Neutrophil (primary cell): ENCODE measurements around the gene C7orf25.

Experiments used
- H3K27ac ChIP-seq: fragments of 200-600 bp; sonication (generic); 2 replicates; pipeline ENCODE4 v1.5.1; 2016; ENCODE audit warnings: mild to moderate bottlenecking, moderate library complexity
- H3K27me3 ChIP-seq: fragments of 200-600 bp; sonication (generic); 2 replicates; pipeline ENCODE4 v1.6.0; 2016; ENCODE audit warnings: mild to moderate bottlenecking
- H3K36me3 ChIP-seq: fragments of 200-600 bp; sonication (generic); 2 replicates; pipeline ENCODE4 v1.5.1; 2017
- H3K4me1 ChIP-seq, 2 experiments: fragments of 200-600 bp in 1 of 2; sonication (generic) in 1 of 2; 1 replicate in 1 of 2; 2 replicates in 1 of 2; pipeline versions ENCODE4 v1.5.1 to v1.6.1; 2013 to 2016; ENCODE audit warnings: low read depth in 1 of 2, low read length in 1 of 2, mild to moderate bottlenecking in 1 of 2, moderate library complexity in 1 of 2; ENCODE audit not compliant: control insufficient read depth in 1 of 2, insufficient read depth in 1 of 2
- H3K4me3 ChIP-seq, 2 experiments: fragments of 200-600 bp in 1 of 2; sonication (generic) in 1 of 2; 1 replicate in 1 of 2; 2 replicates in 1 of 2; pipeline ENCODE4 v1.5.1; 2013 to 2016; ENCODE audit warnings: low read depth in 1 of 2, low read length in 1 of 2, mild to moderate bottlenecking in 1 of 2, moderate library complexity in 1 of 2
- H3K9me3 ChIP-seq: fragments of 200-600 bp; sonication (generic); 2 replicates; pipeline ENCODE4 v1.5.1; 2016
- TF ChIP-seq, protein P1 (sequence below): fragments of 200-600 bp; sonication (generic); IDR thresholded peaks from 2 replicates; pipeline ENCODE4 v1.5.1; 2016; ENCODE audit warnings: antibody characterized with exemption

The C7orf25 gene

DNA sequence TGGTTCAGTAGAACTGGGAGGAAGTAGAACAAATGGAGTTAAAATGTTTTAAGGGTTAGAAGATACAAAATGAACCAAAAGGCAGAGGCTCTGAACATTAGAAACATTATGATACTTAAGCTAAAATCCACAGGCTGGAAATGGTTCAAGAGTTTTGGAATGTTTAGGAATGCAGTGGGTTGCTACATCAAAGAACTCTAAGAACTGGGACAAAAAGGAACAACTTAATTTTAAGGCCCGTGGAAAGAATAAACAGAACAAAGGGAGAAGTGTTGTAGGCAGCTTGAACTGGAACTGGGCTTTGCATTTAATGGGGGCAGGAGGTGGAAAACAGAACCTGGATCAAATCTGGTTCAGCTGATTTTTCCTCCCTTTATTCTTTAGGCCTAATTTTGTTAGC is 3.5 kb upstream of the C7orf25 start:
- Histone ChIP-seq H3K4me1 (peaks cover 21 to 25% of the 10 kb centered on the region in 2 experiments), H3K9me3 (no peaks in the 10 kb centered on the region), H3K27ac (no peak overlapping the region), H3K27me3 (no peaks in the 10 kb centered on the region), H3K4me3 (no peak overlapping the region), H3K36me3 (peaks cover 43% of the 10 kb centered on the region)
- TF ChIP-seq, protein P1, sequence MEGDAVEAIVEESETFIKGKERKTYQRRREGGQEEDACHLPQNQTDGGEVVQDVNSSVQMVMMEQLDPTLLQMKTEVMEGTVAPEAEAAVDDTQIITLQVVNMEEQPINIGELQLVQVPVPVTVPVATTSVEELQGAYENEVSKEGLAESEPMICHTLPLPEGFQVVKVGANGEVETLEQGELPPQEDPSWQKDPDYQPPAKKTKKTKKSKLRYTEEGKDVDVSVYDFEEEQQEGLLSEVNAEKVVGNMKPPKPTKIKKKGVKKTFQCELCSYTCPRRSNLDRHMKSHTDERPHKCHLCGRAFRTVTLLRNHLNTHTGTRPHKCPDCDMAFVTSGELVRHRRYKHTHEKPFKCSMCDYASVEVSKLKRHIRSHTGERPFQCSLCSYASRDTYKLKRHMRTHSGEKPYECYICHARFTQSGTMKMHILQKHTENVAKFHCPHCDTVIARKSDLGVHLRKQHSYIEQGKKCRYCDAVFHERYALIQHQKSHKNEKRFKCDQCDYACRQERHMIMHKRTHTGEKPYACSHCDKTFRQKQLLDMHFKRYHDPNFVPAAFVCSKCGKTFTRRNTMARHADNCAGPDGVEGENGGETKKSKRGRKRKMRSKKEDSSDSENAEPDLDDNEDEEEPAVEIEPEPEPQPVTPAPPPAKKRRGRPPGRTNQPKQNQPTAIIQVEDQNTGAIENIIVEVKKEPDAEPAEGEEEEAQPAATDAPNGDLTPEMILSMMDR: no peak

DNA sequence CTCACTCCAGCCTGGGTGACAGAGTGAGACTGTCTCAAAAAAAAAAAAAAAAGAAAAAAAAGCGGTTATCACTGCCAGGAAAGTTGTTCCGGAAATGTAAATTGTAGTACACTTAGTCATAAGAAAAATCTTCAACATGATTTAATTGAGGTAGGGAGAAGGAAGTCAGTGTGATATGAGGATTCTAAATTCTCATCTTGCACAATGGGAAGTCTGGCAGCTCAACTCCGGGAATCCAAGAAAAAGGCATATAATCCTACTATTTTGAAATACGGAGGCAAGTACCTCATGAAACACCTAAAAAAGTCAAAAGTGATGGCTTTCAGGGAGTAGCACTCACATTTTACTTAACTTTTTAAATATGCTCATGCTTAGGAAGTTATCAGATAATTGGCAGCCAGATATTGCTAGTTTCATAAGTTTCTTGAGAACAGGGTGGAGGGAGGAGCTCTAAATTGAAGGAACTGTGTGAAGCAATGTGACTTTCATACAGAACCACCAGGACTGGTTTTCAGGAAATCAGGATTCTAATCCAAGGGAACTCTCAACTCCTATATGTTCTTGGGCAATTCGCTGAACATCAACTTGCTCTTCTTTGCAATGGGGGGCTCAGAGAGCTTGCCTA is 2.7 kb upstream of the C7orf25 start:
- peaks cover 29 to 33% of the 10 kb centered on the region in 2 experiments for H3K4me1 ChIP-seq
- H3K27ac ChIP-seq: no peak overlapping the region
- no peak overlapping the region for H3K4me3 ChIP-seq
- no peaks in the 10 kb centered on the region for H3K9me3 ChIP-seq
- TF ChIP-seq, protein P1: no peak
- H3K36me3 ChIP-seq: peaks cover 35% of the 10 kb centered on the region
- no peaks in the 10 kb centered on the region for H3K27me3 ChIP-seq

DNA sequence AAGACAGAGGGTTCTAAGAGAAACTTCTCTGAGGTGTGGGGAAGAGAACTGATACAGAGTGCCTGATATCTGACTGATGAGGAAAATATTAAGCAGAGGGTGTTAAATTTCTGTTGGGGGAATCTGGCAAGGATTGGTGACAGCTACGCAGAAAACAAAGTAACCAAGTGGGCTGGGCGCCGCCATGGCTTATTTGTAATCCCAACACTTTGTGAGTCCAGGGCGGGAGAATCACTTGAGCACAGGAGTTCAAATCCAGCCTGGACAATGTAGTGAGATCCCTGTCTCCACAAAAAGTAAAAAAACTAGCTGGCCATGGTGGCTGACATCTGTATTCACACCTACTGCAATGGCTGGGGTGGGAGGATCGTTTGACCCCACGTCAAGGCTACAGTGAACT is 2.1 kb upstream of the C7orf25 start:
- Histone ChIP-seq H3K27ac (no peak overlapping the region), H3K36me3 (peaks cover 30% of the 10 kb centered on the region), H3K27me3 (no peaks in the 10 kb centered on the region), H3K4me1 (peaks cover 34 to 38% of the 10 kb centered on the region in 2 experiments), H3K9me3 (no peaks in the 10 kb centered on the region), H3K4me3 (no peak overlapping the region)
- TF ChIP-seq, protein P1: no peak

DNA sequence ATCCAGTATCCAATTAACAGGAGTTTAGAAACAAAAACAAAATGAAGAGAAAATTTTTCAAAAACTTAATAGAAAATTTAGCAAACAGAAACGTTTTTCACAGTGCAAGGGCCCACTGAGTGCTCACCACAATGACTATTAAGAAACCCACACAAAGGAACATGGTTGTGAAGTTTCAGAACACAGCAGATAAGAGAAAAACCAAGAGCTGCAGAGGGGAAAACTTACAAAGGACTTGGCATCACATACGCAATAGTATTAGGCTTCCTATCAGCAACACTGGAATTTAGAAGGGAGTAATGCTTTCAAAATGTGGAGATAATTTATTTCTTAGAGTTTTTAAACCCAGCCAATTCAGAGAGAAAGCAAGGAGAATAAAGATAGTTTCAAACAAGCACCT is 1.7 kb upstream of the C7orf25 start:
- Histone ChIP-seq H3K9me3 (no peaks in the 10 kb centered on the region), H3K27me3 (no peaks in the 10 kb centered on the region), H3K27ac (no peak overlapping the region), H3K4me3 (no peak overlapping the region), H3K36me3 (peaks cover 25% of the 10 kb centered on the region), H3K4me1 (peaks cover 38 to 43% of the 10 kb centered on the region in 2 experiments)
- TF ChIP-seq, protein P1: no peak

DNA sequence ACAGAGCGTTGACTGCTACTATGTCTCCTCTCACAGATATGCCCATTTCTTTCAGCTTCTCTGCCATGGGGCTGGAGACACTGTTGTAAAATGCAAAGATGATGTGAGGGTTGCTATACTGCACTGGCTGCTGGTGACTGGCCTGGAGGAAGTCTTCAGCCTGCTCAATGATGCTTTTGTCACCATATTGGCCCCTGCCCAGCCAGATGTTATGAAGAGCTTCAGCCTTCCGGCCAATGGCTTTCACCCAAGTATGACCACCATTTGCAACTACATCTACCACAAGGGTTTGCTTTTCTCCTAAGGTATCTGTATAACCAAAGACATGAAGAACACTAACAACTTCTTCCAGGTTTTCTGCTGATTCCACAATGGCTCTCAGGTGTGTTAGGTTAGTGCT is 1.6 kb downstream of the C7orf25 start:
- Histone ChIP-seq H3K4me3 (peak overlapping the region in 1 of 2 experiments; percentile 79), H3K36me3 (no peaks in the 10 kb centered on the region), H3K27ac (peak overlapping the region; percentile 81), H3K4me1 (peaks cover 70 to 74% of the 10 kb centered on the region in 2 experiments), H3K27me3 (no peaks in the 10 kb centered on the region), H3K9me3 (no peaks in the 10 kb centered on the region)
- TF ChIP-seq, protein P1: no peak
